Activated CD4-positive, alpha-beta memory T cell treated with anti-CD3 and anti-CD28 coated beads for 36 hours (primary cell): ENCODE measurements around the gene PRPSAP1. TPM values are rescaled to one million over a fixed set of nuclear protein-coding genes. Genes with fewer than 3 reads are reported as not detected.
A peak's percentile ranks its signal among the peaks of the same experiment; 100 is the strongest.

Experiments
- CTCF ChIA-PET: fragments of 350-600 bp; sonication (Branson Sonifier 250); formaldehyde crosslinking; loops from one replicate; lab custom pipeline; 2021; ENCODE audit warnings: antibody characterized with exemption, inconsistent platforms; lab: Charles Lee
- POLR2A ChIA-PET: fragments of 350-600 bp; sonication (Branson Sonifier 250); formaldehyde crosslinking; loops from one replicate; lab custom pipeline; 2021; ENCODE audit warnings: antibody characterized with exemption; lab: Charles Lee
- DNase-seq: peaks from one replicate; pipeline ENCODE4 v3.0.0-alpha.2; 2020
- H3K27ac Mint-ChIP-seq: one replicate; pipeline ENCODE4 v1.8.0; 2021; ENCODE audit warnings: mixed read lengths
- H3K27me3 Mint-ChIP-seq: one replicate; pipeline ENCODE4 v1.8.0; 2021; ENCODE audit warnings: mixed read lengths
- H3K36me3 Mint-ChIP-seq: one replicate; pipeline ENCODE4 v1.8.0; 2021; ENCODE audit warnings: mixed read lengths
- H3K4me1 Mint-ChIP-seq: one replicate; pipeline ENCODE4 v1.8.0; 2021; ENCODE audit warnings: low read depth, mixed read lengths
- H3K4me3 Mint-ChIP-seq: one replicate; pipeline ENCODE4 v1.8.0; 2021; ENCODE audit warnings: mild to moderate bottlenecking, mixed read lengths
- H3K9me3 Mint-ChIP-seq: one replicate; pipeline ENCODE4 v1.8.0; 2021; ENCODE audit warnings: mixed read lengths
- intact Hi-C: fragments of 100-400 bp; cut with micrococcal nuclease; formaldehyde crosslinking; loops from one replicate; pipeline ENCODE4 v1.15.1; 2023
- total RNA-seq, 2 experiments: library from RNA; stranded (reverse); gene quantifications; one replicate each; pipeline ENCODE4 v1.2.3, GENCODE V29; 2021

The PRPSAP1 gene
- total RNA-seq, 2 experiments from 2014 or later: 40.1 to 42.1 TPM

- Mint-ChIP-seq H3K36me3 (peaks cover 22% of the 10 kb centered on the region), H3K4me1 (peaks cover 42% of the 10 kb centered on the region), H3K4me3 (no peak overlapping the region), H3K9me3 (no peaks in the 10 kb centered on the region), H3K27ac (peak overlapping the region; percentile 33), H3K27me3 (no peaks in the 10 kb centered on the region)
- DNase-seq: peak; percentile 19
- CTCF ChIA-PET: interaction anchor here (0.7 to 5.0 kb wide), 6 partner anchors 11 to 260 kb away, joined by 3 to 38 read pairs (median 8); no protein-coding TSS in a partner anchor
- POLR2A ChIA-PET: interaction anchor here (0.6 to 12.3 kb wide), 10 partner anchors 11 to 209 kb away, joined by 3 to 298 read pairs (median 4); partner anchors contain the start of genes SRP68 and UBALD2
- intact Hi-C loops: loop anchor here (5.0 to 10.0 kb wide), 2 partner anchors 202 to 370 kb away; partner anchors contain the start of genes GALR2, MRPL38 and SRP68
These were observed 79.4 kb downstream of the PRPSAP1 start for GRCh38 chr17:76274112-76274956.

GRCh38 chr17:76273445-76274111 lies 80.1 kb downstream of the PRPSAP1 start:
- H3K27ac Mint-ChIP-seq: peak overlapping the region; percentile 98
- no peaks in the 10 kb centered on the region for H3K27me3 Mint-ChIP-seq
- peak; percentile 17 for DNase-seq
- intact Hi-C loops: loop anchor here (5.0 to 10.0 kb wide), 2 partner anchors 201 to 369 kb away; partner anchors contain the start of genes GALR2, MRPL38 and SRP68
- H3K9me3 Mint-ChIP-seq: no peaks in the 10 kb centered on the region
- H3K4me3 Mint-ChIP-seq: no peak overlapping the region
- H3K4me1 Mint-ChIP-seq: peaks cover 46% of the 10 kb centered on the region
- H3K36me3 Mint-ChIP-seq: peaks cover 29% of the 10 kb centered on the region
- CTCF ChIA-PET: interaction anchor here (0.7 to 5.0 kb wide), 5 partner anchors 10 to 153 kb away, joined by 3 to 38 read pairs (median 6); no protein-coding TSS in a partner anchor
- POLR2A ChIA-PET: interaction anchor here (1.0 to 12.3 kb wide), 12 partner anchors 10 to 169 kb away, joined by 3 to 298 read pairs (median 5); partner anchors contain the start of genes EXOC7, FOXJ1 and UBALD2

- peaks cover 51% of the 10 kb centered on the region for H3K4me1 Mint-ChIP-seq
- peak overlapping the region; percentile 85 for H3K4me3 Mint-ChIP-seq
- POLR2A ChIA-PET: interaction anchor here (0.6 to 12.3 kb wide), 19 partner anchors 9 to 201 kb away, joined by 3 to 298 read pairs (median 6); partner anchors contain the start of genes EXOC7, FOXJ1, RNF157 and SRP68
- DNase-seq: peak; percentile 86
- intact Hi-C loops: loop anchor here (1.0 to 10.0 kb wide), 4 partner anchors 8 to 368 kb away; partner anchors contain the start of genes GALR2, MRPL38 and SRP68
- CTCF ChIA-PET: interaction anchor here (0.6 to 5.0 kb wide), 8 partner anchors 9 to 201 kb away, joined by 3 to 38 read pairs (median 7); no protein-coding TSS in a partner anchor
- H3K36me3 Mint-ChIP-seq: peaks cover 37% of the 10 kb centered on the region
- H3K27ac Mint-ChIP-seq: peak overlapping the region; percentile 98
- H3K27me3 Mint-ChIP-seq: no peaks in the 10 kb centered on the region
- H3K9me3 Mint-ChIP-seq: no peaks in the 10 kb centered on the region
These were observed 80.9 kb downstream of the PRPSAP1 start for GRCh38 chr17:76272541-76273444.

- POLR2A ChIA-PET: interaction anchor here (0.6 to 12.3 kb wide), 21 partner anchors 8 to 200 kb away, joined by 3 to 298 read pairs (median 6); partner anchors contain the start of genes EXOC7, FOXJ1, RNF157 and SRP68
- Mint-ChIP-seq H3K9me3 (no peaks in the 10 kb centered on the region), H3K4me1 (peaks cover 51% of the 10 kb centered on the region), H3K36me3 (peaks cover 45% of the 10 kb centered on the region), H3K27me3 (no peaks in the 10 kb centered on the region), H3K27ac (peak overlapping the region; percentile 98), H3K4me3 (peak overlapping the region; percentile 85)
- intact Hi-C loops: loop anchor here (1.0 to 10.0 kb wide), 4 partner anchors 8 to 367 kb away; partner anchors contain the start of genes GALR2, MRPL38 and SRP68
- DNase-seq: peak; percentile 94
- CTCF ChIA-PET: interaction anchor here (0.8 to 5.0 kb wide), 8 partner anchors 8 to 151 kb away, joined by 3 to 38 read pairs (median 7); no protein-coding TSS in a partner anchor
These were observed 81.8 kb downstream of the PRPSAP1 start for GRCh38 chr17:76271669-76272540.

- peaks cover 54% of the 10 kb centered on the region for H3K36me3 Mint-ChIP-seq
- H3K27ac Mint-ChIP-seq: peak overlapping the region; percentile 98
- peaks cover 48% of the 10 kb centered on the region for H3K4me1 Mint-ChIP-seq
- ChIA-PET POLR2A (interaction anchor here (0.7 to 12.3 kb wide), 16 partner anchors 7 to 167 kb away, joined by 3 to 298 read pairs (median 7); partner anchors contain the start of genes EXOC7, FOXJ1, RNF157 and UBALD2), CTCF (interaction anchor here (1.0 to 2.9 kb wide), 6 partner anchors 8 to 149 kb away, joined by 3 to 26 read pairs (median 8); no protein-coding TSS in a partner anchor)
- intact Hi-C loops: loop anchor here (5.0 to 10.0 kb wide), 2 partner anchors 199 to 366 kb away; partner anchors contain the start of genes GALR2, MRPL38 and SRP68
- peak overlapping the region; percentile 85 for H3K4me3 Mint-ChIP-seq
- H3K27me3 Mint-ChIP-seq: no peaks in the 10 kb centered on the region
- DNase-seq: peak; percentile 55
- H3K9me3 Mint-ChIP-seq: no peaks in the 10 kb centered on the region
These were observed 82.7 kb downstream of the PRPSAP1 start for GRCh38 chr17:76270770-76271668.

- Mint-ChIP-seq H3K4me1 (peaks cover 44% of the 10 kb centered on the region), H3K27me3 (no peaks in the 10 kb centered on the region), H3K27ac (peak overlapping the region; percentile 98), H3K9me3 (no peaks in the 10 kb centered on the region), H3K4me3 (peak overlapping the region; percentile 92), H3K36me3 (peaks cover 57% of the 10 kb centered on the region)
- intact Hi-C loops: loop anchor here (5.0 to 10.0 kb wide), 2 partner anchors 198 to 365 kb away; partner anchors contain the start of genes GALR2, MRPL38 and SRP68
- peak; percentile 40 for DNase-seq
- CTCF ChIA-PET: interaction anchor here (1.0 to 4.2 kb wide), 6 partner anchors 9 to 198 kb away, joined by 3 to 31 read pairs (median 8); no protein-coding TSS in a partner anchor
- POLR2A ChIA-PET: interaction anchor here (0.6 to 12.3 kb wide), 11 partner anchors 9 to 259 kb away, joined by 3 to 298 read pairs (median 10); partner anchors contain the start of genes FOXJ1 and RNF157
These were observed 83.6 kb downstream of the PRPSAP1 start for GRCh38 chr17:76270127-76270592.

GRCh38 chr17:76268991-76269981 lies 84.4 kb downstream of the PRPSAP1 start:
- POLR2A ChIA-PET: interaction anchor here (0.6 to 12.3 kb wide), 14 partner anchors 8 to 483 kb away, joined by 3 to 298 read pairs (median 4); partner anchors contain the start of gene RNF157
- H3K4me1 Mint-ChIP-seq: peaks cover 46% of the 10 kb centered on the region
- peak overlapping the region; percentile 92 for H3K4me3 Mint-ChIP-seq
- H3K9me3 Mint-ChIP-seq: no peaks in the 10 kb centered on the region
- DNase-seq: peak; percentile 33
- H3K27me3 Mint-ChIP-seq: no peaks in the 10 kb centered on the region
- H3K36me3 Mint-ChIP-seq: peaks cover 58% of the 10 kb centered on the region
- H3K27ac Mint-ChIP-seq: peak overlapping the region; percentile 97
- intact Hi-C loops: loop anchor here (1.0 to 5.0 kb wide), 2 partner anchors 23 to 468 kb away; partner anchors contain the start of genes MFSD11 and SRSF2
- CTCF ChIA-PET: interaction anchor here (1.1 to 4.2 kb wide), 7 partner anchors 10 to 198 kb away, joined by 3 to 31 read pairs (median 10); no protein-coding TSS in a partner anchor
